GM19328 (cell line): ENCODE measurements around the gene CXADR.

ENCODE experiments used
- ATAC-seq: cut with Tn5 transposase; IDR thresholded peaks from one replicate; pipeline ENCODE4 v1.9.1; 2021; ENCODE audit warnings: mild to moderate bottlenecking, moderate library complexity; ENCODE audit not compliant: unreplicated experiment

The CXADR gene

GRCh38 chr21:17539323-17539722, 26.5 kb downstream of the CXADR start:
- ATAC-seq, result no peak

GRCh38 chr21:17539743-17540341, 27.0 kb downstream of the CXADR start:
- ATAC-seq, result no peak

- no peak for ATAC-seq
Observed at GRCh38 chr21:17540530-17540929, 27.7 kb downstream of the CXADR start.

GRCh38 chr21:17542371-17543011, 29.6 kb downstream of the CXADR start:
- no peak for ATAC-seq

GRCh38 chr21:17545007-17545406, 32.2 kb downstream of the CXADR start:
- ATAC-seq, result no peak

- ATAC-seq, result no peak
Observed at GRCh38 chr21:17548262-17548661, 35.4 kb downstream of the CXADR start.

- no peak for ATAC-seq
Observed at GRCh38 chr21:17550671-17551308, 37.9 kb downstream of the CXADR start.

- ATAC-seq, result no peak
Observed at GRCh38 chr21:17552410-17552809, 39.6 kb downstream of the CXADR start.

GRCh38 chr21:17554120-17554519, 41.3 kb downstream of the CXADR start:
- ATAC-seq, result no peak

GRCh38 chr21:17554679-17555465, 42.0 kb downstream of the CXADR start:
- no peak for ATAC-seq

- no peak for ATAC-seq
Observed at GRCh38 chr21:17560377-17561025, 47.7 kb downstream of the CXADR start.

GRCh38 chr21:17570786-17571185, 57.9 kb downstream of the CXADR start:
- ATAC-seq, result no peak

- no peak for ATAC-seq
Observed at GRCh38 chr21:17572431-17572830, 59.6 kb downstream of the CXADR start.

GRCh38 chr21:17575076-17575475, 62.2 kb downstream of the CXADR start:
- no peak for ATAC-seq

GRCh38 chr21:17576080-17576835, 63.4 kb downstream of the CXADR start:
- no peak for ATAC-seq

- no peak for ATAC-seq
Observed at GRCh38 chr21:17577701-17578100, 64.9 kb downstream of the CXADR start.

GRCh38 chr21:17578162-17578561, 65.3 kb downstream of the CXADR start:
- ATAC-seq, result no peak

GRCh38 chr21:17578876-17579275, 66.0 kb downstream of the CXADR start:
- no peak for ATAC-seq

- no peak for ATAC-seq
Observed at GRCh38 chr21:17580319-17580718, 67.5 kb downstream of the CXADR start.

- ATAC-seq, result no peak
Observed at GRCh38 chr21:17583898-17584297, 71.1 kb downstream of the CXADR start.
